ENCODE data around the gene FNIP1.
A peak's percentile ranks its signal among the peaks of the same experiment; 100 is the strongest.
"Not testable (repeated sequence)": the region's sequence is repeated elsewhere in the genome, so short reads cannot be mapped to it uniquely, and the experiment has no call there.

Gene FNIP1

DNA sequence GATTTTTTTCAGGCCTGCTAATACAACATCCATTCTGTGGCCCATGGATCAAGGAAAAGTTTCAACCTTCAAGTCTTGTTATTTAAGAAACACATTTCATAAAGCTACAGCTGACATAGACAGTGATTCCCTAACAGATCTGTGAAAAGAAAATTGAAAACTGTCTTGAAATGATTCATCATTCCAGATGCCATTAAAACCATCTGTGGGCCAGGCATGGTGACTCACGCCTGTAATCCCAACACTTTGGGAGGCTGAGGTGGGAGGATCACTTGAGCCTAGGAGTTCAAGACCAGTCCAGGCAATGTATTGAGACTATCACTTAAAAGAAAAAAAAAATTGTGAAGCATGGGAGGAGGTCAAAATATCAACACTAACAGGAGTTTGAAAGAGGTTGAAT lies 167.8 kb downstream of the FNIP1 start:
- intact Hi-C loops (cut with DNase I): no loop called here
- DNase-seq: no peak

DNA sequence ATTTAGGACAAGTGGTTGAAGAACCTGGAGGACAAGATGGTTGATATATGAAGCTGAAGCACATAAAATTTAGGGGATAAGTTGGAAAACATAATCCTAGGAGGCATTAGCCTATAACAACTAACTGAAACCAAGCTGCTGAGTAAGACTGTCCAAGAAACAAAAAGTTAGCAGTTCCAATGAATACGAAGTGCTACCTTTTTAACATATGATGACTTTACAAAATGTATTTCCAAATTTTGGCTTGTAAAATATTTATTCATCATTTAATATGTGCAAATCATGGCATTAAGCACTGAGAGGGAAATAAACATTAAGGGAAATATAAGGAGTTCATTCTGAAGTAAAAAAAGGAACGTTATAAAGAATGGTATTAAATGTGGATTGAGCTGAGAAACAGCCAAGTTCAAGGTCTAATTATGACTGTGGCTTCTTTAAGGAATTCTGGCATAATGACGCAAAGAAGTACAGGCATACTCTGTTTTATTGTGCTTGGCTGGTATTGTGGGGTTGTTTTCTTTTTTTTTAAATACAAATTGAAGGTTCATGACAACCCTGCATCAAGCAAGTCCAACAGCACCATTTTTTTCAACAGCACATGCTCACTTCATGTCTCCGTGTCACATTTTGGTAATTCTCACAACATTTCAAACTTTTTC lies 169.5 kb downstream of the FNIP1 start:
- no peak for DNase-seq
- intact Hi-C loops (cut with DNase I): no loop called here

DNA sequence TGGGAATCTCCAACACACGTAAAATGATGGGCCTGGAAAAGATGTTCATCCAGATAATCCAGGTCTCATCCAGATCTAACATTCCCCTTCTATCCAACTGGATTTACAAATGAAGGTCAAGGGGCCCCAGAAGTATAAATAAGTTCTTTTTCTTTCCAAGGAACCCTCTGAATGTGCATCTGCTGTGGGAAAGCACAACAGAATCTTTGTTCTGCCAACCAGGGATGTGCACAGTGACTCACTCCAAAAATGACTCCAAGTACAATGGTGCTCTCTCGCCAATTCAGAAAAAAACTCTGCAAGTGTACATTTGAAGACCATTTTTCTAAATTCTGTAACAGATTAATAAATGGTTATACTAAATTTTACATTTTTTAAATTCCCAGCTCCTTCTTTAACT lies 174.2 kb downstream of the FNIP1 start:
- intact Hi-C loops (cut with DNase I): no loop called here
- peak in 29 of 42 donors; percentile 37 to 87 (median 65) for DNase-seq

DNA sequence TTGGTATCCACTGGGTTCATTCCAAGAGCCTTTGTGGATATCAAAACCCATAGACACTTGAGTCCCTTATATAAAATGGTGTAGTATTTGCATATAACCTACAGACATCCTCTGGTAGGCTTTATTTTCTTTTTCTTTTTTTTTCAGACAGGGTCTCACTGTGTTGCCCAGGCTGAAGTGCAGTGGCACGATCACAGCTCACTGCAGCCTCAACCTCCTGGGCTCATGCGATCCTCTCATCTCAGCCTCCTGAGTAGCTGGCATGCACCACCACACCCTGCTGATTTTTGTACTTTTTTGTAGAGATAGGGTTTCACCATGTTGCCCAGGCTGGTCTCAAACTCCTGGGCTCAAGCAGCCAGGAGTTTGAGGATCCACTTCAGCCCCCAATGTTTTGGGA lies 175.7 kb downstream of the FNIP1 start:
- intact Hi-C loops (cut with DNase I): not testable (repeated sequence)

DNA sequence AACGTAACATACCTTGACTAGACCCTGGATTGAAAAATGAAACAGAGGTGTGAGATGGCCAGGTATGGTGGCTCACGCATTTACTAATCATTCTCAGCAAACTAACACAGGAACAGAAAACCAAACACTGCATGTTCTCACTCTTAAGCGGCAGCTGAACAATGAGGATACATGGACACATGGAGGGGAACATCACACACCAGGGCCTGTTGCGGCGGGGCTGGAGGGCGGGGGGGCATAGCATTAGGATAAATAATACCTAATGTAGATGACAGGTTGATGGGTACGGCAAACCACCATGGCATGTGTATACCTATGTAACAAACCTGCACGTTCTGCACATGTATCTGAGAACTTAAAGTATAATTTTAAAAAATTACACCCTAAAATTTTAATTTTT lies 177.7 kb downstream of the FNIP1 start:
- DNase-seq: peak in 1 of 42 donors; percentile 36
- intact Hi-C loops (cut with DNase I): no loop called here

More for the DNA sequence above, 175.7 kb downstream of the FNIP1 start:
- DNase-seq: not testable (repeated sequence)

DNA sequence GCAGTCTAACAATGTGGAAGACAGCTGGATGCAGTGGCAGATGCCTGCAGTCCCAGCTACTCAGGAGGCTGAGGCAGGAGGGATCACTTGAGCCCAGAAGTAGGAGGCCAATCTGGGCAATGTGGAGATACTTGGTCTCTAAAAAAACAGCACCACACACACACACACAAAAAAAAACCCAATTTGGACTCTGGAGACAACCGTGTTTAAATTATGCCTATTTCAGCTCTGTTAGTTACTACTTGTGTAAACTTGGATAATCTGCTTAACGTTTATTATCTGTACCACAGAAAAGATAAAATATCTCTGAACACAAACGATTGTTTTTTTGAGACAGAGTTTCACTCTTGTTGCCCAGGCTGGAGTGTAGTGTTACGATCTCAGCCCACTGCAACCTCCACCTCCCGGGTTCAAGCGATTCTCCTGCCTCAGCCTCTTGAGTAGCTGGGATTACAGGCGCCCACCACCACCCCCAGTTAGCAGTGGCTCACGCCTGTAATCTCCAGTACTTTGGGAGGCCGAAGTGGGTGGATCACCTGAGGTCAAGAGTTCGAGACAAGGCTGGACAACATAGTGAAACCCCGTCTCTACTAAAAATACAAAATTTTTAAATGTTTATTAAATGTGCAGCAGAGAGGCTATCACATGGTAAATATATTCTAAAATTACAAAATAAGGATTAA lies 179.5 kb downstream of the FNIP1 start:
- no peak for DNase-seq

DNA sequence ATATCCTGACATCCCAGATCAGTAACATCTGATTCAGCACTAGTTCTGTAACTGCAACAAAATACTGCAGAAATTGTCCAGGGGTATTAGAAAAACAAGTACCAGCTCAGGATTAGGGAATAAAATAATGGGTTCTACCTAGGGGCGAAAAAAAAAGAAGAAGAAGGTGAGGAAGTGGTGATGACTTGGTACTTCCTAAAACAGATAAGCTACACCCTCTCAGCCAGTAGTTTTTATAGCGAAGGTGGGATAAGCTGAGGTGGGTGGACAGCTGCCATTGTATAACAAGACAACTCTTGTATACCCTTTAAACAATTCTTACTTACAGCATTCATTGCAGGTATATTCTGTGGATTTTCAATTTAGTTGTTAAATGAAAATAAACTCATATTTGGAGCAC lies 180.9 kb downstream of the FNIP1 start:
- intact Hi-C loops (cut with DNase I): no loop called here
- no peak for DNase-seq

More for the DNA sequence above, 179.5 kb downstream of the FNIP1 start:
- intact Hi-C loops (cut with DNase I): no loop called here

- intact Hi-C loops (cut with DNase I): no loop called here
- DNase-seq: no peak
Observed at GRCh38 chr5:131613423-131613822, 183.4 kb downstream of the FNIP1 start.

DNA sequence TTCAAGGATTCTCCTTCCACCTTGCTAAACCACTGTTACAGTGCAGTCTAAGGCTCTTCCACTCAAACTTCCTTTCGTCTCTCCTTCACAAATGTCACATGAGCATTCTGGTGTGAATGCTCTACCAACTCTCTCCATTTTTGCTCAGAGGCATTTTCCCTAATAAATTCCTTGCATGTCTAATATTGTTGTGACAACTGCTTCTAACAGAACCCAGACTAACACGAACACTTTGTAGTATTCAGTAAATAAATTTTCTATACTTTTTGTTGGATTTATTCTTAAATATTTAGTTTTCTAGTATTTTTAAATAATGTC lies 185.8 kb downstream of the FNIP1 start:
- intact Hi-C loops (cut with DNase I): no loop called here
- no peak for DNase-seq

DNA sequence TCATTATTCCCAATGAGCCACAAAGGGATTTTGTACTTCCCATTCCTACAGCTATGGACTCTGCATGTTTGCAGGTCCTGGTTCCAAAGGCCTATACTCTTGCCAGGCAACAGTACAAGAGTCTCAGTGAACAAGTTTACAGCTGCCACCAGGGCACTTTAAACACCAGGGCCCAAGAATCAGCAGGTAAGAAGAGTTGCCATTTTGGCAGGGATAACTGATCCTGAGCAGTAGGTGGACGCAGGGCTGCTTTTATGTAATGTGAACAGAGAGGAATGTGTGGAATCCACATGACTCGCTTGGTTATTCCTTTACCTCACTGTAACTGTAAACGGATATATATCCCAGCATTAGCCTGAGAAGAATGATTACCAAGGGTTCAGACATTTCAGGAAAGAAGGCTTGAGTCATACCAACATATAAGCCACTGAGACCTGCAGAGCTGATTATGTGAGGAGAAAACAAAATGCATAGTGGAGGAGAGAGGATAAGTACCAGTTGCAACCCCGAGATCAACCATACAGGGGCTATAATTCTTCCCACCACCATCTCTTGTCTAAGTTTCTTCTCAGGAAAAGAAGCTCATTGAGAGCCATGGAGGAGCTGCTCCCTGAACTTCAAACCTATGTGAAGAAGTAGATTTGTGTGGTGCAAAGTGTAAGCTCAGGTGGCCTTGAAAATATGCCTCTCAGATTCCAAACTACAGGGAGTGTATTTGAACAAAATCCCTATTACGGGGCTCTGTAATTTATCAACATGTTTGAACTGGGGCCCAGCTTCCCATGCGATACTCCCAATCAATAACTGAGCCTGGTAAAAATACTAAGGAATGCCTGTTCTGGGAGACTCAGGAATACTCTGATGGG lies 186.4 kb downstream of the FNIP1 start:
- intact Hi-C loops (cut with DNase I): no loop called here
- DNase-seq: no peak

DNA sequence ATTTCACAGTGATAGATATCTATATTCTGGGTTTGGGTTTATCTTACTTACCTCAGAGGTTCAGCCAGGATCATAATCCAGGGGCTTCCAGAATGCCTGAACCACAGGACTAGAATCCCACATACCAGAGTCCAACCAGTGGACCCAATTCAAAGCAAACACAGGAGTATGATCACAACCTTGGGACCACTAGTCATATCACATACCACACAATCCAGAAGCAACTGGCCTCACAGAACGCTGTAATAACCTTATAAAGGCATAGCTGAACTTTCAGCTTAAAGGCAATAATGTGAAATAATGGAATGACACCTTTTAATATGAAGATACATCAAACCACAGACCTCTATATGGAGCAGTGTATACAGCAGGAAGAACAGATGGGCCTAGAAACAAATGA lies 187.0 kb downstream of the FNIP1 start:
- intact Hi-C loops (cut with DNase I): no loop called here
- no peak for DNase-seq

GRCh38 chr5:131608597-131608996 lies 188.2 kb downstream of the FNIP1 start:
- intact Hi-C loops (cut with DNase I): no loop called here
- DNase-seq: no peak

DNA sequence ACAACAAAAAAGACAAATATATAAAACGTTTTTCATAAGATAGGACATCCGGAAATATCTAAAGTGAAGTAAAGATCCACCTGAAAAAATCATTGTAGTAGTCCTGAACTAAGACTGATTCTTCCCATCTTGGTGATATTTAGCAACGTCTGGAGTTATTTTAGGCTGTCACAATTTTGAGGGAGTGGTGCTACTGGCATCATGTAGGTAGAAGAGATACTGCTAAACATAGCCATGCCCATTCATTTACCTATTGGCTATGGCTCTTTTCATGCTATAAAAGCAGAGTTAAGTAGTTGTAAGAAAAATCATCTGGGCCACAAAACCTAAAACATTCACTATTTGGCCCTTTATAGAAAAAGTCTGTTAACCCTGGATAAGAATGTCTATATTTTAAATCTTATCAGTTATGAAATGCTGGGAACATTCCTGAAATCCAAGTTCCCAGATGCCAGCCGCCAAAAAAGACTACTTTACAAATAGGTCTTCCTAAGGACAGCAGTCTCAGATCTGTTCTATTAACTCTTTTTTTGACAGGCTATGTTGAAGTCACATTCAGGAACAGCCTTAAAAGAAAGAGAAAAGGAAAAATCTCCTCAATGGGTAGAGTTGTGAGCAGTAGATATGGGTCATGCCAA lies 188.8 kb downstream of the FNIP1 start:
- no peak for DNase-seq
- intact Hi-C loops (cut with DNase I): no loop called here

- intact Hi-C loops (cut with DNase I): no loop called here
Observed at GRCh38 chr5:131607418-131607817, 189.4 kb downstream of the FNIP1 start.

GRCh38 chr5:131605086-131605485 lies 191.7 kb downstream of the FNIP1 start:
- DNase-seq: no peak
- intact Hi-C loops (cut with DNase I): no loop called here

More at GRCh38 chr5:131607418-131607817, 189.4 kb downstream of the FNIP1 start:
- DNase-seq: no peak

GRCh38 chr5:131595088-131596033 lies 201.5 kb downstream of the FNIP1 start:
- intact Hi-C loops (cut with DNase I): no loop called here

GRCh38 chr5:131593921-131594320 lies 202.9 kb downstream of the FNIP1 start:
- no peak for DNase-seq
- intact Hi-C loops (cut with DNase I): no loop called here

More at GRCh38 chr5:131595088-131596033, 201.5 kb downstream of the FNIP1 start:
- DNase-seq: no peak

GRCh38 chr5:131593436-131593835 lies 203.4 kb downstream of the FNIP1 start:
- DNase-seq; intact Hi-C loops (cut with DNase I): not testable (repeated sequence)
